GM18951 (cell line): Measurements from ENCODE around the gene FRAT1.

Experiments used
- POLR2A ChIP-seq: IDR thresholded peaks from 4 replicates; pipeline ENCODE4 v1.6.1; 2011; ENCODE audit warnings: mild to moderate bottlenecking; ENCODE audit not compliant: insufficient read length, insufficient read depth; ENCODE audit errors: extremely low read depth
- in situ Hi-C: fragments of 300-500 bp; cut with MboI; formaldehyde crosslinking; loops from one replicate; pipeline ENCODE4 v1.12.0; 2022; ENCODE audit warnings: low sequenced_read_pairs, mixed read lengths, inconsistent platforms; ENCODE audit not compliant: unreplicated experiment

Gene FRAT1

DNA sequence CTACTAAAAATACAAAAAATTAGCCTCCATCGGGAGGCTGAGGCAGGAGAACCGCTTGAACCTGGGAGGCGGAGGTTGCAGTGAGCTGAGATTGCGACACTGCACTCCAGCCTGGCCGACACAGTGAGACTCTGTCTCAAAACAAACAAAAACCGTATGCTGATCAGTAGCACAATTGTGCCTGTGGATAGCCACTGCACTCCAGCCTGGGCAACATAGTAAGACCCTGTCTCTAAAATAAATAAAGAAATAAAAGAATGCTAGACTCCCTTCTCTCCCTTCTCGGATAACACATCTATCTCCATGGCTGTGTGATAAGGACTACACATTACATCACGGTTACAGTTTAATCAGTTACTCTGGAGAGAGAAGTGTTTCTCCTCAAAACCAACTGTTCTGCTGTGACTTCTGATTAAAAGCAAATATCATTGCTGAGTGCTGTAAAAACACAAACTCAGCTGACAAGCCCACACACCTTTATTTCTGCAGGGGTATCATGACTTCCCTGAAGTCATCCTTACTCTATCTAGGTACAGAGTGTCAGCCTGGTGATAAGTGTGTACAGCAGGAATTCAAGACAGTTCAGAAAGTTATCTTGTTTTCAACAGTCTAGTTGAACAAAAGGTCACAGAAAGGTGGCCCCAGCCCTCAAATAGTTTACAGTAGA lies 21.4 kb upstream of the FRAT1 start:
- in situ Hi-C loops, result no loop called here
- TF ChIP-seq POLR2A, result no peak

DNA sequence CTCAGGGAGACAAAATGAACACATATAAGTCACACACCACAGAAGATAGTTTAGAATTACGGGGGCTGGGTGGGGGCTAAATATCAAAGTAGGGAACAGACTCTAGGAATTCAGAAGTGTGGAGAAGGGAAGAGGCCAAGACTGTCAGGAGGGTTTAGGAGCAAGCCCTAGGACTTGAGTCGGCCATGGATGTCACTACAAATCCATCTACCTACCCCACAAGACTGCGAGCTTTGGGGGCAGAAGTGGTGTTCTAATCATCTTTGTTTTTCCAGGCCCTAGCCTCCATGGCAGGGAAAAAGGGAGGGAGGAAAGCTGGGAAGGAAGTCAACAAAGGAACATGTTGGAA lies 20.9 kb upstream of the FRAT1 start:
- TF ChIP-seq POLR2A, result no peak
- in situ Hi-C loops, result no loop called here

- in situ Hi-C loops, result no loop called here
- no peak for TF ChIP-seq POLR2A
These were observed 18.1 kb upstream of the FRAT1 start for GRCh38 chr10:97300980-97301379.

DNA sequence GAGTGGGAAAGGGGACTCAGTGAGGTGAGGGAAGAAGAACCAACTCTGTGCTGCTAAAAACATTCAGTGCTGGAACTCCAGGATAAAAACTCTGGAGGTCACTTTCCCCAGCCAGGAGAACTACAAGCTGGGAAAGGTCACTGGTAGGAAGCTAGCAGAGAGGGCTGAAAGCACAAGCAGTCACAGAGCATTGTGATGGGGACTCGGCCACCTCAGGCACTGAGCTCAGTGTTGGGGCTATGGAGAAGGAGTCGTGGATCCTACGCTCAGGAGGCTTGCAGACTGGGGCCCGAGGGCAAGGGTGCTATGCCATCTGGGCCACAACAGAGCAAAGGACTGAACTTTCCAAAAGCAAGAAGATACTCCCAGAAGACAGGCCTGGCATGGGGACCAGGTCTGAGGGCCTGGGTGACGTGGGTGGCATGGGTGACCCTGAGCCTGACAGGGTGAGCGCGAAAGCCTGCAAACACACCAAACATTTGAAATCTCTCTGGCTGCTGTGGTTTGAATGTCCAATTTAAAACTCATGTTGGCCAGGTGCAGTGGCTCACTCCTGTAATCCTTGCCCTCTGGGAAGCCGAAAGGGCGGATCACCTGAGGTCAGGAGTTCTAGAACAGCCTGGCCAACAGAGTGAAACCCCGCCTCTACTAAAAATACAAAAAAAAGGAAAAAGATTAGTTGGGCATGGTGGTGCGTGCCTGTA lies 16.8 kb upstream of the FRAT1 start:
- no peak for TF ChIP-seq POLR2A
- in situ Hi-C loops, result no loop called here

GRCh38 chr10:97307441-97307840 lies 11.6 kb upstream of the FRAT1 start:
- in situ Hi-C loops, result no loop called here
- no peak for TF ChIP-seq POLR2A

GRCh38 chr10:97307866-97308780 lies 10.9 kb upstream of the FRAT1 start:
- in situ Hi-C loops, result no loop called here
- no peak for TF ChIP-seq POLR2A

- in situ Hi-C loops, result no loop called here
- no peak for TF ChIP-seq POLR2A
These were observed 7.9 kb upstream of the FRAT1 start for GRCh38 chr10:97311111-97311626.

GRCh38 chr10:97312897-97313296 lies 6.2 kb upstream of the FRAT1 start:
- in situ Hi-C loops, result no loop called here
- no peak for TF ChIP-seq POLR2A

DNA sequence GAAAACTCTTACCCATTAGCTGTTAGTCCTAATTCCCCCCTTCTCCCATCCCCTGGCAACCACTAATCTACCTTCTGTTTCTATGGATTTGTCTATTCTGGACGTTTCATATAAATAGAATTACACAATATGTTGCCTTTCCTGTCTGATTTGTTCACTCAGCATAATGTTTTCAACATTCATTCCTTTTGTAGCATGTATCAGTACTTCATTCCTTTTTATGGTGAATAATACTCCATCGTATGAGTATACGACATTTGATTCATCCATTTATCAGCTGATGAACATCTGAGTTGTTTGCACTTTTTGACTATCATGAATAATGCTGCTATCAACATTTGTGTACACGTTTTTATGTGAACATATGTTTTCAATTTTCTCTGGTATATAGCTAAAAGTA lies 4.4 kb upstream of the FRAT1 start:
- in situ Hi-C loops, result no loop called here
- TF ChIP-seq POLR2A, result no peak

DNA sequence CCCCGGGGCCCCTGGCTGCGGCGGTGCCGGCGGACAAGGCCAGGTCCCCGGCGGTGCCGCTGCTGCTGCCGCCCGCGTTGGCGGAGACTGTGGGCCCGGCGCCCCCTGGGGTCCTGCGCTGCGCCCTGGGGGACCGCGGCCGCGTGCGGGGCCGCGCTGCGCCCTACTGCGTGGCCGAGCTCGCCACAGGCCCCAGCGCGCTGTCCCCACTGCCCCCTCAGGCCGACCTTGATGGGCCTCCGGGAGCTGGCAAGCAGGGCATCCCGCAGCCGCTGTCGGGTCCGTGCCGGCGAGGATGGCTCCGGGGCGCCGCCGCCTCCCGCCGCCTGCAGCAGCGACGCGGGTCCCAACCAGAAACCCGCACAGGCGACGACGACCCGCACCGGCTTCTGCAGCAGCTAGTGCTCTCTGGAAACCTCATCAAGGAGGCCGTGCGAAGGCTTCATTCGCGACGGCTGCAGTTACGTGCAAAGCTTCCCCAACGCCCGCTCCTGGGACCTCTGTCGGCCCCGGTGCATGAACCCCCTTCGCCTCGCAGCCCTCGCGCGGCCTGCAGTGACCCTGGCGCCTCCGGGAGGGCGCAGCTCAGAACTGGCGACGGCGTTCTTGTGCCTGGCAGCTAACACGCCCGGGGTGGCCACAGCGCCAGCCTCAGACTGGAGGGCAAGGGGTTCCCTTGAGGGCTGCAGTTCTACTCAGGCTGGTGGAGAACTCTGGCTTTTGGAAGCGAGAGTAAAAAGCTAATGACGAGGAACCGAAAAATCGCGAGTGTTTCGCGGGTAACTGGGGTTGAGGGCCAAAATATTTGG lies 804 bp downstream of the FRAT1 start:
- TF ChIP-seq POLR2A, result no peak
- in situ Hi-C loops, result no loop called here

DNA sequence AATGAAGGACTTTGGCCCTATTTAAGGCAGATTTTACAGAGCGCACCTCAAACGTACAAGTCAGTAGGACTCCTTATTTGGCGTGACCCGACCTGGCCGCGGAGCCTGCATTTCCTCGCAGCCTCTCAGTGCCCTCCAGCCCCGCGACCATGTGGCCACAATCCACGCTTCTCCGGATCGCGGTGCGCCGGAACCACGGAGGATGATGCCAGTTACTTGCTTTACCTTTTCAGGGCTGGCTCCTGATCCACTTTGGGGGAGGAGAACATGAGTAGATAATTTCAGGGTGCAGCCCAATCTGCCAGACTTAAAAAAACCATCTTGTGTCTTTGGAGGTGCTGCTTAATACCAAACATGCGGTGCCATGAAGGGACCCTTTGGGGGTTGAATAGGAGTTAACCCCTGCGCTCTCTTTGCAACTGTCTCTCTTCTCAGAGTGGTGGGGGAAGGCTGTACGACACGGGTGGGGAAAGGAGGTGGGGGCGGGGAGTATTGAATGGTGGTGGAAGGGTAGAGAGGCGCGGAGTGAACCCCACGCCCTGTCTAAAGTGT lies 1.5 kb downstream of the FRAT1 start:
- TF ChIP-seq POLR2A, result no peak
- in situ Hi-C loops, result no loop called here

GRCh38 chr10:97321032-97321803 lies 2.1 kb downstream of the FRAT1 start:
- TF ChIP-seq POLR2A, result no peak

More at GRCh38 chr10:97321032-97321803, 2.1 kb downstream of the FRAT1 start:
- in situ Hi-C loops, result no loop called here
